WTC11 (cell line): ENCODE measurements around the gene PROZ. TPM values are rescaled to one million over a fixed set of nuclear protein-coding genes. Genes with fewer than 3 reads are reported as not detected.

Experiments
- ATAC-seq: fragments of 200-7000 bp; cut with Tn5 transposase; 2 replicates; pipeline ENCODE4 v1.10.0; 2021; ENCODE audit warnings: mild to moderate bottlenecking, moderate library complexity
- CTCF ChIA-PET: fragments of 300-600 bp; sonication (Branson Sonifier 250); formaldehyde crosslinking; loops from one replicate; lab custom pipeline; 2021; ENCODE audit warnings: antibody characterized with exemption; lab: Charles Lee
- POLR2A ChIA-PET: fragments of 350-600 bp; sonication (Branson Sonifier 250); formaldehyde crosslinking; loops from one replicate; lab custom pipeline; 2021; ENCODE audit warnings: antibody characterized with exemption; lab: Charles Lee
- DNase-seq: peaks from one replicate; pipeline ENCODE4 v3.0.0; 2021; ENCODE audit warnings: low spot score
- H3K27ac Mint-ChIP-seq: 2 replicates; pipeline ENCODE4 v1.8.0; 2021; ENCODE audit warnings: mixed read lengths
- H3K27me3 Mint-ChIP-seq: 2 replicates; pipeline ENCODE4 v1.8.0; 2021; ENCODE audit warnings: low read depth, mild to moderate bottlenecking, moderate library complexity, mixed read lengths
- H3K36me3 Mint-ChIP-seq: 2 replicates; pipeline ENCODE4 v1.8.0; 2021; ENCODE audit warnings: mixed read lengths
- H3K4me1 Mint-ChIP-seq: 2 replicates; pipeline ENCODE4 v1.8.0; 2022; ENCODE audit warnings: mixed read lengths
- H3K4me3 Mint-ChIP-seq: 2 replicates; pipeline ENCODE4 v1.8.0; 2021; ENCODE audit warnings: mild to moderate bottlenecking, moderate library complexity, mixed read lengths
- H3K9me3 Mint-ChIP-seq: 2 replicates; pipeline ENCODE4 v1.8.0; 2021; ENCODE audit warnings: mixed read lengths
- CREB1 ChIP-seq: sonication (generic); formaldehyde crosslinking; IDR thresholded peaks from 2 replicates; pipeline ENCODE4 v1.8.0; 2023; ENCODE audit warnings: mild to moderate bottlenecking, missing genetic modification reagents
- CREM ChIP-seq: sonication (generic); formaldehyde crosslinking; IDR thresholded peaks from 2 replicates; pipeline ENCODE4 v1.8.1; 2022; ENCODE audit warnings: mild to moderate bottlenecking, missing genetic modification reagents, moderate library complexity
- ELF4 ChIP-seq: sonication (generic); formaldehyde crosslinking; IDR thresholded peaks from 2 replicates; pipeline ENCODE4 v1.8.1; 2022; ENCODE audit warnings: low read depth, mild to moderate bottlenecking, moderate library complexity, missing genetic modification reagents
- EMX1 ChIP-seq: fragments of 250-450 bp; sonication (Bioruptor Pico); IDR thresholded peaks from 2 replicates; pipeline ENCODE4 v1.8.0; 2021; ENCODE audit warnings: mild to moderate bottlenecking
- FOXJ3 ChIP-seq: sonication (generic); formaldehyde crosslinking; IDR thresholded peaks from 2 replicates; pipeline ENCODE4 v1.9.0; 2021; ENCODE audit warnings: missing genetic modification reagents, mild to moderate bottlenecking, borderline replicate concordance
- JAZF1 ChIP-seq: fragments of 250-450 bp; sonication (Bioruptor Pico); IDR thresholded peaks from 2 replicates; pipeline ENCODE4 v1.9.0; 2021; ENCODE audit warnings: moderate library complexity, mild to moderate bottlenecking, inconsistent platforms
- NR2C2 ChIP-seq: sonication (generic); formaldehyde crosslinking; IDR thresholded peaks from 2 replicates; pipeline ENCODE4 v1.8.0; 2022; ENCODE audit warnings: mild to moderate bottlenecking, missing genetic modification reagents
- SMAD4 ChIP-seq: sonication (generic); formaldehyde crosslinking; IDR thresholded peaks from 2 replicates; pipeline ENCODE4 v1.8.0; 2022; ENCODE audit warnings: mild to moderate bottlenecking, missing genetic modification reagents
- ZNF121 ChIP-seq: sonication (generic); formaldehyde crosslinking; IDR thresholded peaks from 2 replicates; pipeline ENCODE4 v1.8.0; 2023; ENCODE audit warnings: missing genetic modification reagents
- ZNF232 ChIP-seq: sonication (generic); formaldehyde crosslinking; IDR thresholded peaks from 2 replicates; pipeline ENCODE4 v1.8.0; 2022; ENCODE audit warnings: mild to moderate bottlenecking, missing genetic modification reagents
- ZNF317 ChIP-seq: sonication (generic); formaldehyde crosslinking; IDR thresholded peaks from 2 replicates; pipeline ENCODE4 v1.8.1; 2023; ENCODE audit warnings: low read depth, mild to moderate bottlenecking, moderate library complexity, missing genetic modification reagents, borderline replicate concordance
- ZNF671 ChIP-seq: fragments of 250-450 bp; sonication (Bioruptor Pico); IDR thresholded peaks from 2 replicates; pipeline ENCODE4 v1.8.0; 2021; ENCODE audit warnings: mild to moderate bottlenecking
- total RNA-seq: library from RNA; stranded (reverse); gene quantifications from 3 replicates; pipeline ENCODE4 v1.2.3, GENCODE V29; 2021
- TF ChIP-seq, protein P1 (sequence below): sonication (generic); formaldehyde crosslinking; IDR thresholded peaks from 2 replicates; pipeline ENCODE4 v1.8.0; 2023; ENCODE audit warnings: missing genetic modification reagents
- TF ChIP-seq, protein P2 (sequence below): sonication (generic); formaldehyde crosslinking; IDR thresholded peaks from 2 replicates; pipeline ENCODE4 v1.8.1; 2023; ENCODE audit warnings: mild to moderate bottlenecking, missing genetic modification reagents, moderate library complexity
- TF ChIP-seq, protein P3 (sequence below): sonication (generic); formaldehyde crosslinking; IDR thresholded peaks from 2 replicates; pipeline ENCODE4 v1.8.1; 2022; ENCODE audit warnings: low read depth, missing genetic modification reagents, borderline replicate concordance
- TF ChIP-seq, protein P4 (sequence below): fragments of 250-450 bp; sonication (Bioruptor Pico); conservative IDR thresholded peaks from 2 replicates; pipeline ENCODE4 v1.9.0; 2021; ENCODE audit warnings: mild to moderate bottlenecking
- TF ChIP-seq, protein P5 (sequence below): sonication (generic); formaldehyde crosslinking; IDR thresholded peaks from 2 replicates; pipeline ENCODE4 v1.8.1; 2022; ENCODE audit warnings: mild to moderate bottlenecking, missing genetic modification reagents, moderate library complexity, borderline replicate concordance
- TF ChIP-seq, protein P6 (sequence below): sonication (generic); formaldehyde crosslinking; IDR thresholded peaks from 2 replicates; pipeline ENCODE4 v1.8.0; 2022; ENCODE audit warnings: missing genetic modification reagents

Gene PROZ
- total RNA-seq, 1 experiment from 2014 or later: not detected

DNA sequence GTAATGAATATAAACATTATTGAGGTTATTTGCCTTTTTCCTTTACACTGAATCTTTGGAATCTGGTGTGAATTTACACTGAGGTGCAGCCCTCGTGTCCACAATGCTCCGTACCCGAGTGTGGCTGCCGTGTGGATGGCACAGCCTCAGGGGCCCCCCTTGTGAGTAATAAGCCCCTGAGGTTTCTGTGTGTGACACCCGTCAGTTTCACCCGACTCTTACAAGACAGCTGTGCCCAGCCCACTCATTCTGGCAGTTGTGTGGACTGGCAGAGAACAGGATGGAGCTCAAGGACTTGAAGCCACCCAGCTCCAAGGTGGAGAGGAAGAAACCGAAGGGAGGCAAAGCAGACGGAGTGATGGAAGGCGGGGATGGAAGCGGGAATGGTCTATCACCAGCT, 7.8 kb downstream of the PROZ start:
- Mint-ChIP-seq H3K27me3 (no peaks in the 10 kb centered on the region; the same call in 1 of the 2 replicates), H3K27ac (no peak overlapping the region), H3K9me3 (no peaks in the 10 kb centered on the region)
- ATAC-seq: no peak
- TF ChIP-seq ZNF317 (no peak), EMX1 (CRISPR knock-in tag) (no peak), ZNF232 (CRISPR knock-in tag) (no peak)
- TF ChIP-seq, protein P1, sequence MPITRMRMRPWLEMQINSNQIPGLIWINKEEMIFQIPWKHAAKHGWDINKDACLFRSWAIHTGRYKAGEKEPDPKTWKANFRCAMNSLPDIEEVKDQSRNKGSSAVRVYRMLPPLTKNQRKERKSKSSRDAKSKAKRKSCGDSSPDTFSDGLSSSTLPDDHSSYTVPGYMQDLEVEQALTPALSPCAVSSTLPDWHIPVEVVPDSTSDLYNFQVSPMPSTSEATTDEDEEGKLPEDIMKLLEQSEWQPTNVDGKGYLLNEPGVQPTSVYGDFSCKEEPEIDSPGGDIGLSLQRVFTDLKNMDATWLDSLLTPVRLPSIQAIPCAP (CRISPR knock-in tag): no peak
- TF ChIP-seq, protein P2, sequence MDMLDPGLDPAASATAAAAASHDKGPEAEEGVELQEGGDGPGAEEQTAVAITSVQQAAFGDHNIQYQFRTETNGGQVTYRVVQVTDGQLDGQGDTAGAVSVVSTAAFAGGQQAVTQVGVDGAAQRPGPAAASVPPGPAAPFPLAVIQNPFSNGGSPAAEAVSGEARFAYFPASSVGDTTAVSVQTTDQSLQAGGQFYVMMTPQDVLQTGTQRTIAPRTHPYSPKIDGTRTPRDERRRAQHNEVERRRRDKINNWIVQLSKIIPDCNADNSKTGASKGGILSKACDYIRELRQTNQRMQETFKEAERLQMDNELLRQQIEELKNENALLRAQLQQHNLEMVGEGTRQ (CRISPR knock-in tag): no peak
- TF ChIP-seq, all 79 proteins: peak for 0
- peaks cover 18% of the 10 kb centered on the region for H3K36me3 Mint-ChIP-seq
- CTCF ChIA-PET: interaction anchor here (1.2 kb wide), 1 partner anchor 76 kb away, joined by 3 read pairs; no protein-coding TSS in a partner anchor
- POLR2A ChIA-PET: interaction anchor here (0.5 kb wide), 1 partner anchor 919 kb away, joined by 3 read pairs; no protein-coding TSS in a partner anchor
- no peak overlapping the region for H3K4me3 Mint-ChIP-seq
- peaks cover 20% of the 10 kb centered on the region for H3K4me1 Mint-ChIP-seq
- DNase-seq: no peak

DNA sequence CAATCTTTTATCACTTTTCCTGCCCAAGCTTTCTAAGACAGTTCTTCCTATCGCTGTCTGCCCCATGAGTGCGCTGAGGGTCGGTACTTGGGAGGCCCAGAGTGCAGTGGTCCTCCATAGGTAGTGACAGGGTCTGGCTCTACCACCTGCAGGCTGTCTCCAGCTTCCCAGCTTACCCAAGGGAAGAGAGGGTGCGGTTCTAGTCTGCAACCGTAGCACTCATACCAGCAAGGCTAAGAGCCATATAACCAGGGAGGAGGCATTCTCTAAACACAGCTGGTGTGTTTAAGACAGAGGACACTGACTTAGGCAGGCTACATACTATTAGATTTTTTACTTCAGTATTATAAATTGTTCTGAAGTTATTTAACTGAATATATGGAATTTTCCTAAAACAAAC, 8.2 kb downstream of the PROZ start:
- CTCF ChIA-PET: interaction anchor here (1.2 kb wide), 1 partner anchor 76 kb away, joined by 3 read pairs; no protein-coding TSS in a partner anchor
- POLR2A ChIA-PET: interaction anchor here (0.5 kb wide), 1 partner anchor 920 kb away, joined by 3 read pairs; no protein-coding TSS in a partner anchor
- Mint-ChIP-seq H3K36me3 (peaks cover 22% of the 10 kb centered on the region), H3K27ac (no peak overlapping the region), H3K4me1 (peaks cover 22% of the 10 kb centered on the region), H3K27me3 (no peaks in the 10 kb centered on the region; the same call in 1 of the 2 replicates), H3K9me3 (no peaks in the 10 kb centered on the region), H3K4me3 (no peak overlapping the region)
- TF ChIP-seq, protein P3, sequence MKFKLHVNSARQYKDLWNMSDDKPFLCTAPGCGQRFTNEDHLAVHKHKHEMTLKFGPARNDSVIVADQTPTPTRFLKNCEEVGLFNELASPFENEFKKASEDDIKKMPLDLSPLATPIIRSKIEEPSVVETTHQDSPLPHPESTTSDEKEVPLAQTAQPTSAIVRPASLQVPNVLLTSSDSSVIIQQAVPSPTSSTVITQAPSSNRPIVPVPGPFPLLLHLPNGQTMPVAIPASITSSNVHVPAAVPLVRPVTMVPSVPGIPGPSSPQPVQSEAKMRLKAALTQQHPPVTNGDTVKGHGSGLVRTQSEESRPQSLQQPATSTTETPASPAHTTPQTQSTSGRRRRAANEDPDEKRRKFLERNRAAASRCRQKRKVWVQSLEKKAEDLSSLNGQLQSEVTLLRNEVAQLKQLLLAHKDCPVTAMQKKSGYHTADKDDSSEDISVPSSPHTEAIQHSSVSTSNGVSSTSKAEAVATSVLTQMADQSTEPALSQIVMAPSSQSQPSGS (CRISPR knock-in tag): no peak
- TF ChIP-seq CREM (CRISPR knock-in tag) (no peak), SMAD4 (no peak), FOXJ3 (CRISPR knock-in tag) (no peak), JAZF1 (CRISPR knock-in tag) (no peak), ZNF121 (CRISPR knock-in tag) (no peak)
- TF ChIP-seq, protein P4, sequence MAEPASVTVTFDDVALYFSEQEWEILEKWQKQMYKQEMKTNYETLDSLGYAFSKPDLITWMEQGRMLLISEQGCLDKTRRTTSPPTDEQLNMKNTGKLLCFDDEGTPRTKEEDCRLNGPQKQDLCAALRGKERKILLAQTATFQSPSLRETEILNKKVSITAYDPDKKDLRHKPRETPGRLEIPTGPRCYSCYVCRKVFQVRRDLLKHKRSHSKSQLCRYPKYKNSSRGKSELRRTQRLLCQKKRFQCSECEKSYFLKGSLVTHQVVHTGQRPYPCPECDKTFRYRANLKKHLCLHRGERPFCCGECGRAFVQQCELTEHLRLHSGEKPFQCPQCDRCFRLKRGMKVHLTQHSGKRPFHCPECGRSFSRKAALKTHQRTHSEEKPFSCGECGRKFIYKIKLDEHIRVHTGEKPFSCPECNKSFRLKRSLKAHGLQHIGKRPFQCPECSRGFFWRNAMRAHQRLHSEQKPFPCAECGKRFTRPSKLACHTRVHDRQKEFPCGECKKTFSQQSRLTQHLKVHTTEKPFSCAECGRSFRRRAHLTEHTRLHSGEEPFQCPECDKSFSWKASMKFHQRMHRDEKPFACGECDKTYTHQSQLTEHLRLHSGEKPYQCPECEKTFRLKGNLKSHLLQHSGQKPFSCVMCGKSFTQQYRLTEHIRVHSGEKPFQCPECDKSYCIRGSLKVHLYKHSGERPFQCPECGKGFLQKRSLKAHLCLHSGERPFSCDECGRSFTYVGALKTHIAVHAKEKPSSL (CRISPR knock-in tag): no peak
- DNase-seq (no peak), ATAC-seq (no peak)

DNA sequence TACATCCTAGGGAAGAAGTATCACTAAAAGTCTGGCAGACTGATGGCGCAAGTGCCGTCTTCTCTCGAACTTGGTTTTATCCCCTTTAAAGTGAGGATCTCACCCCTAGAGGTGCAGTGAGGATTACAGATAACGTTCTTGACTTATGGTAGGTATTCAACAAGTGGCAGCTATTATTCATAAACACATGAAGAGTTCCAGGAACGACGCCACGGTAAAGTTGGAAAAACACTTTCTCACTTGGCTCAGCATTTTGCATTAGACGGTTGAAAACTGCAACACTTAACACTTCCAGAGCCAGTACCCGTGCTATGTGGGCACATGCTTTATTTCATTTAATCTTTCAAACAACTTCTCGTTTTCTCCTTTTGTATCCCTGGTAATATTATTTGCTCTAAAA, 8.7 kb downstream of the PROZ start:
- POLR2A ChIA-PET: interaction anchor here (0.5 kb wide), 1 partner anchor 920 kb away, joined by 3 read pairs; no protein-coding TSS in a partner anchor
- H3K4me1 Mint-ChIP-seq: peaks cover 22% of the 10 kb centered on the region
- no peak overlapping the region for H3K4me3 Mint-ChIP-seq
- TF ChIP-seq NR2C2 (CRISPR knock-in tag) (no peak), ZNF671 (CRISPR knock-in tag) (no peak), CREB1 (CRISPR knock-in tag) (no peak), ELF4 (CRISPR knock-in tag) (no peak)
- TF ChIP-seq, protein P5, sequence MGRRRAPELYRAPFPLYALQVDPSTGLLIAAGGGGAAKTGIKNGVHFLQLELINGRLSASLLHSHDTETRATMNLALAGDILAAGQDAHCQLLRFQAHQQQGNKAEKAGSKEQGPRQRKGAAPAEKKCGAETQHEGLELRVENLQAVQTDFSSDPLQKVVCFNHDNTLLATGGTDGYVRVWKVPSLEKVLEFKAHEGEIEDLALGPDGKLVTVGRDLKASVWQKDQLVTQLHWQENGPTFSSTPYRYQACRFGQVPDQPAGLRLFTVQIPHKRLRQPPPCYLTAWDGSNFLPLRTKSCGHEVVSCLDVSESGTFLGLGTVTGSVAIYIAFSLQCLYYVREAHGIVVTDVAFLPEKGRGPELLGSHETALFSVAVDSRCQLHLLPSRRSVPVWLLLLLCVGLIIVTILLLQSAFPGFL: no peak
- TF ChIP-seq, protein P6, sequence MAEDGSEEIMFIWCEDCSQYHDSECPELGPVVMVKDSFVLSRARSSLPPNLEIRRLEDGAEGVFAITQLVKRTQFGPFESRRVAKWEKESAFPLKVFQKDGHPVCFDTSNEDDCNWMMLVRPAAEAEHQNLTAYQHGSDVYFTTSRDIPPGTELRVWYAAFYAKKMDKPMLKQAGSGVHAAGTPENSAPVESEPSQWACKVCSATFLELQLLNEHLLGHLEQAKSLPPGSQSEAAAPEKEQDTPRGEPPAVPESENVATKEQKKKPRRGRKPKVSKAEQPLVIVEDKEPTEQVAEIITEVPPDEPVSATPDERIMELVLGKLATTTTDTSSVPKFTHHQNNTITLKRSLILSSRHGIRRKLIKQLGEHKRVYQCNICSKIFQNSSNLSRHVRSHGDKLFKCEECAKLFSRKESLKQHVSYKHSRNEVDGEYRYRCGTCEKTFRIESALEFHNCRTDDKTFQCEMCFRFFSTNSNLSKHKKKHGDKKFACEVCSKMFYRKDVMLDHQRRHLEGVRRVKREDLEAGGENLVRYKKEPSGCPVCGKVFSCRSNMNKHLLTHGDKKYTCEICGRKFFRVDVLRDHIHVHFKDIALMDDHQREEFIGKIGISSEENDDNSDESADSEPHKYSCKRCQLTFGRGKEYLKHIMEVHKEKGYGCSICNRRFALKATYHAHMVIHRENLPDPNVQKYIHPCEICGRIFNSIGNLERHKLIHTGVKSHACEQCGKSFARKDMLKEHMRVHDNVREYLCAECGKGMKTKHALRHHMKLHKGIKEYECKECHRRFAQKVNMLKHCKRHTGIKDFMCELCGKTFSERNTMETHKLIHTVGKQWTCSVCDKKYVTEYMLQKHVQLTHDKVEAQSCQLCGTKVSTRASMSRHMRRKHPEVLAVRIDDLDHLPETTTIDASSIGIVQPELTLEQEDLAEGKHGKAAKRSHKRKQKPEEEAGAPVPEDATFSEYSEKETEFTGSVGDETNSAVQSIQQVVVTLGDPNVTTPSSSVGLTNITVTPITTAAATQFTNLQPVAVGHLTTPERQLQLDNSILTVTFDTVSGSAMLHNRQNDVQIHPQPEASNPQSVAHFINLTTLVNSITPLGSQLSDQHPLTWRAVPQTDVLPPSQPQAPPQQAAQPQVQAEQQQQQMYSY (CRISPR knock-in tag): no peak
- no peaks in the 10 kb centered on the region for H3K9me3 Mint-ChIP-seq
- H3K36me3 Mint-ChIP-seq: peaks cover 23% of the 10 kb centered on the region
- no peak for DNase-seq
- CTCF ChIA-PET: interaction anchor here (1.2 kb wide), 1 partner anchor 77 kb away, joined by 3 read pairs; no protein-coding TSS in a partner anchor
- ATAC-seq: no peak
- H3K27me3 Mint-ChIP-seq: no peaks in the 10 kb centered on the region; the same call in 1 of the 2 replicates
- no peak overlapping the region for H3K27ac Mint-ChIP-seq
